22Rv1 (cell line): ENCODE measurements around the gene COBL.

Source experiments
- ZFX ChIP-seq: fragments of 450-650 bp; IDR thresholded peaks from 2 replicates; pipeline ENCODE4 v1.6.1; 2017; ENCODE audit warnings: antibody characterized with exemption, borderline replicate concordance
- TF ChIP-seq, protein P1 (sequence below): fragments of 450-650 bp; IDR thresholded peaks from 2 replicates; pipeline ENCODE4 v1.5.1; 2017; ENCODE audit warnings: mild to moderate bottlenecking

DNA sequence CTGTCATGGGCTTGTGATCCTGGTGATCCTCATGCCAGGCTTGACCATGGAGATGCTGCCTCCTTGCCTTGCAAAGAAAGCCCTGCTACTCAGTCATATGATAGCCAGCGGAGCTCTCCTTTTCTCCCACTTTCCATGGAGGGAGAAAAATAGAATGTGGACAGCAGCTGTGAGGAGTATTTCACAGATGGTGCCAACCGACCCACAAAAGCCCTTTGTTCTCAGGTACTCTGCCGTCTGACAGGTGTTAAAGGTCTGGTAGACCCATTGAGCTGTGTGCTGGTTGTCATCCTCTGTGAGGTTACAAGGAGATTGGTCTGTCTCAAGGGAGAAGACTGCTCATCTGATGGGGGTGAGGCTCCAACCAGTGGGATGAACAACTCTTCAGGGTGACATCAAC is 29.5 kb upstream of the COBL start:
- TF ChIP-seq, protein P1, sequence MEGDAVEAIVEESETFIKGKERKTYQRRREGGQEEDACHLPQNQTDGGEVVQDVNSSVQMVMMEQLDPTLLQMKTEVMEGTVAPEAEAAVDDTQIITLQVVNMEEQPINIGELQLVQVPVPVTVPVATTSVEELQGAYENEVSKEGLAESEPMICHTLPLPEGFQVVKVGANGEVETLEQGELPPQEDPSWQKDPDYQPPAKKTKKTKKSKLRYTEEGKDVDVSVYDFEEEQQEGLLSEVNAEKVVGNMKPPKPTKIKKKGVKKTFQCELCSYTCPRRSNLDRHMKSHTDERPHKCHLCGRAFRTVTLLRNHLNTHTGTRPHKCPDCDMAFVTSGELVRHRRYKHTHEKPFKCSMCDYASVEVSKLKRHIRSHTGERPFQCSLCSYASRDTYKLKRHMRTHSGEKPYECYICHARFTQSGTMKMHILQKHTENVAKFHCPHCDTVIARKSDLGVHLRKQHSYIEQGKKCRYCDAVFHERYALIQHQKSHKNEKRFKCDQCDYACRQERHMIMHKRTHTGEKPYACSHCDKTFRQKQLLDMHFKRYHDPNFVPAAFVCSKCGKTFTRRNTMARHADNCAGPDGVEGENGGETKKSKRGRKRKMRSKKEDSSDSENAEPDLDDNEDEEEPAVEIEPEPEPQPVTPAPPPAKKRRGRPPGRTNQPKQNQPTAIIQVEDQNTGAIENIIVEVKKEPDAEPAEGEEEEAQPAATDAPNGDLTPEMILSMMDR: no peak
- no peak for TF ChIP-seq ZFX
